ENCODE data around the gene HNRNPU.

HNRNPU gene

GRCh38 chr1:244864253-244865027, at the start of gene HNRNPU:
HNRNPU (minus strand) TSS chr1:244864543; CDS start chr1:244864307, 236 bp downstream.
- peak; percentile 90 to 95 (median 93) for DNase-seq (ENCODE audit: low read depth in 3 of 3, low spot score in 1 of 3)

DNA sequence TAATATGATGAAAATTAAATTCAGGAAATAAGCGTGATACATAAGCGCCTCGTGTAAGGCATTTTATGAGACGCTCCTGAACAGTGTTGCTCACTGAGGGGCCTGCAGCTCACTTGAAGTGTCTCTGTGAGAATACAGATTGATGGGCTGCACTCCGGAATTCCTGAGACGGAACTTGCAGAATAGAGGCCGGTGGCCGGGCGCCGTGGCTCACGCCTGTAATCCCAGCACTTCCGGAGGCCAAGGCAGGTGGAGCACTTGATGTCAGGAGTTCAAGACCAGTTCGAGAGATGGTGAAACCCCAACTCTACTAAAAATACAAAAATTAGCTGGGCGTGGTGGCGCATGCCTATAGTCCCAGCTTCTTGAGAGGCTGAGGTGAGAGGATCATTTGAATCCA, 49.5 kb upstream of the HNRNPU start:
- DNase-seq (ENCODE audit: low read depth in 3 of 3, low spot score in 1 of 3): no peak

GRCh38 chr1:244904119-244904518, 39.8 kb upstream of the HNRNPU start:
- DNase-seq (ENCODE audit: low read depth in 3 of 3, low spot score in 1 of 3): no peak

GRCh38 chr1:244901400-244902015, 37.2 kb upstream of the HNRNPU start:
- DNase-seq (ENCODE audit: low read depth in 3 of 3, low spot score in 1 of 3): no peak

DNA sequence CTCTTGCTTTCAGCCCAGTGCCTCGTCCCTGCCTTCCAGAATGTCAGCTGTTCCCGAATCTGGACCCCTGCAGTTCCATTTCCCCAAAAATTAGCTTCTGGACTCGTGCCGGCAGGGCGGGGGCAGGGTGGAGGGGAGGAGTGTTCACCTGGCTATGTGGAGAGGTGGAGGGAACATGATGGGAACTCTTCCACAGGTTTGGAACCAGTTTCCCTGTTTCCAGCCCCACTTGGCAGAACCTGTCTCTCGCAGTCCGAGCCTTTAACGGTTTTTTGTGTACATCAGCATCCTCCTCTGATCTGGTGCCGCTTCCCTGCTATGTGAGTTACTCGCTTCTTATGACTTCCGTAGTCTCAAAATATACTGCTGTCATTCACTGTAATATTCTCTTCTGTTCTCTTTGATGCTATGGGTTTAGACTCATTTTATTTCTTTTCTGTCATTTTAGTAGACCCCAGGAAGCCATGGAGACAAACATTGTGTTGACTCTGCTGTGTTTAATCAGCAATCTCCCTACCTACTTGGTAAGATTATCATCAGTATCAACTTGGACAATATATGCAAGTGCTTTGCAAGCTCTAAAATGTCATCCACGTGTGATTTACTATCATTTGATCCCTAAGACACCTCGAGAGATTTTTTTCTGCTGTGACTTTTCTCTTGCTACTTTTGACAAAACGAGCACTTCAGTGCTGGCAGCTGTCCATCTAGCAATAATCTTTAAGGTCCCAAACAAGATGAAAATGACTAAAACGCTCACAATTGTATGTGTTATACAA, 33.3 kb upstream of the HNRNPU start:
- DNase-seq (ENCODE audit: low read depth in 3 of 3, low spot score in 1 of 3): no peak

DNA sequence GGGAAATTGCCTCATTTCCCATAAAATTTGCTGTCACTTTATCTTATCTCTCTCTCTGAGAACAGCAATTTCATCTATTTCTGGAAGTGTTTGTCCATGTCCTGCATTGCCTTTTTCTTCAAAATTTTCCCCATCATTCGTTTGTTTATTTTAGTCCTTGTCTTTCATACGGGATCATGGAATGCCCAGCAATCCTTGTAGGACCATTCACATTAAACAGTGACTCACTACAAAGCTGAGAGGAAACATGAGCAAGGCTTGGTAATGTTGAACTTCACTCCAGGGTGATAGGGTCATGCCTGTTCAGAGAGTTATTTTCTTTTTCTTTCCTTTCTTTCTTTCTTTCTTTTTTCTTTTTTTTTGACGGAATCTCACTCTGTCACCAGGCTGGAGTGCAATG, 32.2 kb upstream of the HNRNPU start:
- no peak for DNase-seq (ENCODE audit: low read depth in 3 of 3, low spot score in 1 of 3)

DNA sequence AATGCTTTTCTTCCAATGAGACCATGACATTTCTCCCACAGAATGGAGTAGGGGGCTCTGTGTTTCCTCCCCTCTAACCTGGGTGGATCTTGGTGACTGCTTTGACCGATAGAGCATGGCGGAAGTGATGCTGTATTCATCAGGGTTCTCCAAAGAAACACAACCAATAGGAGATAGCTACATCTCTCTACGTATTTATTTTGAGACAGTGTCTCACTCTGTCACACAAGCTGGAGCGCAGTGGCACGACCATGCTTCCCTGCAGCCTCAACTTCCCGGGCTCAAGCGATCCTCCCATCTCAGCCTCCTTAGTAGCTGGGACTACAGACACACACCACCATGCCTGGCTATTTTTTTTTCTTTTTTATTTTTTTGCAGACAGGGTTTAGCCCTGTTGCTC, 29.5 kb upstream of the HNRNPU start:
- DNase-seq (ENCODE audit: low read depth in 3 of 3, low spot score in 1 of 3): no peak

GRCh38 chr1:244887281-244887680, 22.9 kb upstream of the HNRNPU start:
- DNase-seq (ENCODE audit: low read depth in 3 of 3, low spot score in 1 of 3): no peak

GRCh38 chr1:244881552-244882280, 17.4 kb upstream of the HNRNPU start:
- DNase-seq (ENCODE audit: low read depth in 3 of 3, low spot score in 1 of 3): no peak

DNA sequence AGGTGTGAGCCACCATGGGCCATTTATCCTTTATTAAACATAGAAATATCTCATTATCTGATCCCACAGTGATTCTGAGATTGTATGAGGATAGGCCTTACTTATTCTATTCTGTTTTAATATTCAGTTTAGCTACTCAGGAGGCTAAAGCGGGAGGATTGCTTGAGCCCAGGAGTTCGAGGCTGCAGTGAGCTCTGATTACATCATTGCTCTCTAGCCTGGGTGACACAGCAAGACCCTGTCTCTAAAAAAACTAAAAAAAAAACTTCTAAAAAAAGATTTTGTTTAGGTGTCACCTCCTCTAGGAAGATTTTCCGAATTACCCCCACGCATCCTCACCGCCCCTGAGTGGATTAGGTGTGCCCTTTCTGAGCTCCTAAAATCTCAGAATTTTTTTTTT, 14.3 kb upstream of the HNRNPU start:
- no peak for DNase-seq (ENCODE audit: low read depth in 3 of 3, low spot score in 1 of 3)

GRCh38 chr1:244876228-244876910, 12.0 kb upstream of the HNRNPU start:
- DNase-seq (ENCODE audit: low read depth in 3 of 3, low spot score in 1 of 3): no peak

DNA sequence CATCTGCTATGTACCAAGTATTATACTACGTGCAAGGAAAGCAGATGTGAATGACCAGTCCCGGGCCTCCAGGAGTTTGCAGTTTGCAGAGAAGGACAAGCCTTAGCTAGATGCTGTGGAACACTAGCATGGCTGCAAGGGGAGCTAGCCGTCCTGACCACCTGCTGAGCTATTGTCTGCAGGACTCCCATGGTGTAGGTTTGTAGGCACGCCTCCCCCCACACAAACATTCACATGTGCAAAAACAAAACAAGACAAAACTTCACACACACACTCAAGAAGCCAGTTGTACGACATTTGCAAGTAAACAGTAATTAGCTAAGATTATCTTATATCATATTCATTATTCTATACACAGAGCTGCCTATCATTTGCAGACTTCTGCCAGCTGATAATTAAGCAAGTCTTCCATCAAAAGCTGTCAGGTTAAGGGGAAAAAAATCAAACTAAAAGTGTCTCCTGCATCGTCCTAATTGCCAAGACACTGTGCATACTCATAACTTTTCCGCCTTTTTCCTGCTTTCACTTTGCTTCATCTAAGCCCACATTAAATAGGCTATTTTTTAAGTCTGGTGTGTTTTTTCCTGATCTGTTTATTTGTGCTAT, 10.7 kb upstream of the HNRNPU start:
- no peak for DNase-seq (ENCODE audit: low read depth in 3 of 3, low spot score in 1 of 3)

DNA sequence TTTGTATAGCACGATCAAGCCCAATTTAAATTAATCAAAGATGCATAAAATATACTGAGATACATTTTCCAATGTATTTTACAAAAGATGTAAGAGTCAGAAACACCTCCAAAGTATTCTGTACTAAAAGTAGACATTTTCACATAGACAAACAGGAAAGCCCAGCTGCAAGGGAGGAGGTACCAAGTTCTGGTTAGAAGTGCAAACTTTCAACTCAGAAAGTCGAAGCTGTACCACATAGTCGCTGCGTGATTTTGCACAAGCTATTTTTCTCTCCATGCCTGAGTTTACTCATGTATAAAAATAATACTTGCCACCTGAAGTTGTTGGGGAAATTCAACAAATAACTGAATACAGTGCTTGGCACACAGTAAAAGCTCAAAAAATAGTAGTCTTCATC, 5.6 kb upstream of the HNRNPU start:
- no peak for DNase-seq (ENCODE audit: low read depth in 3 of 3, low spot score in 1 of 3)

- no peak for DNase-seq (ENCODE audit: low read depth in 3 of 3, low spot score in 1 of 3)
Measured at GRCh38 chr1:244869364-244869827, 5.1 kb upstream of the HNRNPU start.

GRCh38 chr1:244868484-244869363, 4.4 kb upstream of the HNRNPU start:
- DNase-seq (ENCODE audit: low read depth in 3 of 3, low spot score in 1 of 3): no peak

DNA sequence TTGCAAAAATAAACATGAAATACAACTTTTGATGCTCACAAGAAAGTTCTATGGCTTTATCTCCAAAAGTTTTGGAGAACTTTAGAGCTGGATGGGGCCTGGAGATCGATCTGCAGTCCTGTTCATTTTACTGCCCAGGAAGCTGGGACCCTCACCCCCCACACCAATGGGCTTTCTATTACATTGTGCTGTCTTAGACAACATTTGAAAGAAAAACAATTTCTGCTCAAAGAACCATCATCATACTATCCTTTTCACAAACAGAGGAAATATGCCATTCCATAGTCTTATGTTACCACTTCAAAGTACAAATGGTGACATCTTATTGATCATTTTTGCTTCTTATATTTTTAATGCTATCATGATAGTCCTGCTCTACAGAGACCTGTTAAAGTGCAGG, 2.0 kb upstream of the HNRNPU start:
- no peak for DNase-seq (ENCODE audit: low read depth in 3 of 3, low spot score in 1 of 3)

GRCh38 chr1:244865820-244866219, 1.5 kb upstream of the HNRNPU start:
- DNase-seq (ENCODE audit: low read depth in 3 of 3, low spot score in 1 of 3): no peak

DNA sequence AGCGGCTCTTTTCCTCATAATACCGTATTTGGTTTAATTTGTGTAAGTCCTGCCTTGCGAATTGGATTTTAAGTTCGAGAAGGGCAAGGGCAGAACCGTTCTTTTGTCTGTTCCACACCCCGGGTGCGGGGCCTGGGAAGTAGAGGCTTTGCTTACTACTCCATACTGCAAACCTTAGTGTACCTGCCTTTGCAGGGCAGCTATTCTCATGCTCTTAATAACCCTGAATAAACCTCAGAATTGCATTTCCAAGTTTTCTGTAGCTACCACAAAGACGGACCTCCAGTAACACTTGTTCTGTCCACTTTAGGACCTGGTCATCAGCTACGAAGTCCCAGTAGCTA, 657 bp upstream of the HNRNPU start:
- DNase-seq (ENCODE audit: low read depth in 3 of 3, low spot score in 1 of 3): no peak

- peak in 2 of 3 donors; percentile 18 to 33 for DNase-seq (ENCODE audit: low read depth in 3 of 3, low spot score in 1 of 3)
Measured at GRCh38 chr1:244863491-244864252, 671 bp downstream of the HNRNPU start.
